Ovary (tissue), 3 donors: ENCODE results near the gene SRM.

Source experiments
- CTCF ChIP-seq, 3 donors: fragments of 450-650 bp in 2 of 3; fragments of 200-600 bp in 1 of 3; IDR thresholded peaks; one replicate each; pipeline versions ENCODE4 v1.5.1 to v1.8.0; 2016 to 2022; ENCODE audit warnings: antibody characterized with exemption in 3 of 3, mild to moderate bottlenecking in 1 of 3
- POLR2A ChIP-seq: fragments of 450-650 bp; IDR thresholded peaks from one replicate; pipeline ENCODE4 v1.6.1; 2017; ENCODE audit warnings: antibody characterized with exemption, mild to moderate bottlenecking, moderate library complexity
- donor health status: DM: no; HTN: no; CAD: no.

DNA sequence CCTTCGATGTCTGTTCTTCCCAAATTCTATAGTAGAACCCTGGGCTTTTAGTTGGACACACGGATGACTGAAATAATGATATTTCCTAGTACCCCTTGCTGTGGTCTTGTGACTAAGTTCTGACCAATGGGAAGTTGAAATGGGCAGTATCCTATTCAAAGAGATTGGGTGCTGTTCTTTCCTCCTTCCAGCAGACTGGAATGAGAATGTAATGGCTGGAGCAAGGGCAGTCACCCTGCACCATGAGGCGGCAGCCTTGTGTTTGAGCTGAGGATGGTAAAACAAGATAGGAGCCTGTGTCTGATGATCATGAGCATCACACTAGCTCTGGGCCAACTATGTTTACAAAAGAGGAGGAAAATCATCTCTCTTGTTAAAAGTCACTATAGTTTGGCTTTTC is 5.1 kb upstream of the SRM start:
- TF ChIP-seq CTCF (IDR thresholded peaks at IDR 0.05) (no peak), POLR2A (no peak)
